Cardiac fibroblast (primary cell): ENCODE measurements around the gene MAGI1.
A peak's percentile ranks its signal among the peaks of the same experiment; 100 is the strongest.

Source experiments
- DNase-seq, 2 donors: peaks; one replicate each; pipeline versions ENCODE4 v3.0.0 to v3.0.0-alpha.2; 2010; ENCODE audit warnings: low read depth in 2 of 2
- H3K4me3 ChIP-seq, 2 donors: replicated peaks in 1 of 2; 1 replicate in 1 of 2; 2 replicates in 1 of 2; pipeline ENCODE4 v1.5.1; 2011; ENCODE audit warnings: low read depth in 2 of 2, low read length in 2 of 2, mild to moderate bottlenecking in 2 of 2, moderate library complexity in 1 of 2
- CTCF ChIP-seq: IDR thresholded peaks from one replicate; pipeline ENCODE4 v1.5.1; 2011; ENCODE audit warnings: low read depth, mild to moderate bottlenecking, low read length, inconsistent platforms

MAGI1 gene

GRCh38 chr3:65995030-65995429 is 43.7 kb downstream of the MAGI1 start:
- peak; percentile 41 to 67 for DNase-seq
- TF ChIP-seq CTCF, result no peak
- no peak overlapping the region for H3K4me3 ChIP-seq

DNA sequence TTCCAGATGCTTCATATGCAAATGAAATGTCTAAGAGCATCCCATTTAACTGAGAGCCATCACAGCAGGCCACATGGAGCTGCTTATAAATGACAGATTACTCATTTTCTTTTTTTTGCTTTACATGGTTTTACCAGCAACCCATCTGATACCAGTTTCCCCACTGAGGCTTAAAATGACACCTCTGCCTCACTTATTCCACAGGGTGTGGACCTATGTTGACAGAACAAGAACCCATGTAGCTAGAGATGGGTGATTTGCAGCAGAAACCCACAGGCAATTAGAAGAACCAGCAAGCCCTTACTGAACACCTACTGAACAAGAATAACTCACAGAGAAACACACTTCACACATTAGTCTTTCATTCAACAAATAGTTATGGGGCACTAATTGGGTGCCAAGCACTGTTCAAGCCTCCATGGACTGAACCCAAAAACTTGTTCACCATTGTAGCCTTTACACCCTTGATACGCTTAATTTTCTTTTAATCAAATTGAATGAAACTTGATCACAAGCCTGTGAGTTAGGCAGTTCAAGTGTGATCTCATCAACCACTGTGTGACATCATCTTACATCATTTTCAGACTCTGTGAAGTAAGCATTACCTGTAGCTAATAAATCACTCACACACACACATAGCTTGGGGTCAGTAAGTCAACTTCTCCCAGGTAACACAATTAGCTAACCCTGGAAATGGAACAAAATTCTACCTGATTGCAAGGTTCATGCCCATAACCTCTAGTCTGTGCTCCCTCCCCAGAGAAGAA is 45.4 kb downstream of the MAGI1 start:
- no peak for TF ChIP-seq CTCF
- DNase-seq, result no peak
- no peak overlapping the region for H3K4me3 ChIP-seq

DNA sequence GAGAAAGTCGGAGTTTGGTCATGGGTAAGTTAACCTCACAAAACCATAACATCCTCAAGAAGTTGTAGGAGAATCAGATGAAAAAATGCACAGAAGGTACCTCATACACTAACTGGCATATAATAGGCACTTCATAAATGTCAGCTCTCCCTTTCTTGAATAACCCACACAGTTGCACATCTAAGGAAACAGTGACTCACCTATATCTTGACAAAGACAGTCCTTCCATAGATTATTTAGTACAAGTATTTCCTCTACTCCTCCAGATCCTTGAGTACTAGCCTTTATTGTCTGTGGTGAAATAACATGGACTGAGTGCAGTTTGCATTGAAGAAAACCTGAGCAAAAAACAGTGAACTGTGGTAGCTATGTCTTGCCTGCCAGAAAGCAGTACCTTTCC is 46.6 kb downstream of the MAGI1 start:
- no peak for TF ChIP-seq CTCF
- no peak overlapping the region for H3K4me3 ChIP-seq
- DNase-seq, result peak; percentile 24 to 52

DNA sequence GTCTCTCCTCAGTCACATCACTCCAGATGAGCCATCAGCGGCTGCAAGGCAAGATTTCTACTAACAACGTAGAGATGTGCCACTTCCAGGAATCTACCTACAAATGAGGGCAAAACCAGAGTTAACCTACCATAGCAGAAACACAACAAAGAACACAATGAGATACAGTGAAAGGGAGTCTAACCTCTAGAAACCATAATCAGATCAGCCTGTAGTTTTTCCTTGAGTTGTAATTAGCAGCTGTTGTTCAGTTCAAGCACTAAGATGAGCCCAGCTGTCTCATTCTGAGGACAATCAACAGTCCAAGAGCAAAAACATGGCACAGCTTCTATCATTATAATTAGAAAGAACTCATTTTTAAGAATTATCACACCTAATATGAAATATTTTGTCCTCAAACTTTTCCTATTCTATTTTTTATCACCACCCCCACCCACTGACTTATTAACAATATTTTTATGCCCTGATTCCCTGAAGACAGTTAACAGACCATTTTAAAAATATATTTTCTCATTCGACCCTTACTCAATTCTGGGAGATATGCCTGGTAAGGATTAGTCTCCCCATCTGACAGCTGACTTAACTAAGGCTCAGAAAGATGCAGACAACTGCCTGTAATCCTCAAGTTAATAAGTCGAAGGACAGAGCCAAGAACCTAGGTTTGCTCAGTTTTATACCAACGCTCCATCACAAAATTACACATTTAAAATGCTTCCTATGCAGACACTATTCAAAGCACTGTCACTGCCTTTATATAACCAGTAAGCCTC is 50.1 kb downstream of the MAGI1 start:
- no peak overlapping the region for H3K4me3 ChIP-seq
- no peak for TF ChIP-seq CTCF
- DNase-seq, result no peak

DNA sequence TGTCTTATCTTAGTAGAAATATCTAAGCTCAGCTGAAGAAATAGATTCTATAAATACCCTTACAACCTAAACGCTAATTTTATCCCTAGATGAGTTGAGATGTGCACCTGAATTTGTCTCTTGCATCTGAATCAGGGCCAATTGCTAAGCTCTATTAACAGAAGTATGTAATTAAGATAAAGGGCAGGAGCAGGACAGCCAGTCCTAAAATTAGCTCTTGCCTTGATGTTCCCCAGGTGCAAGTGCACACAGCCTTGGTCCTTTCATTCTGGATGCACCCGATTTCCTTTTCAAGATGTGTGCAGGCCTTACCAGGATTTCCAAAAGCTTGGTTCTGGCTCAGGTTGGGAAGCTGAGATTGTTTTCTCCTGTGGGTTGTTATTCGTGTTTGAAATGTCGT is 52.4 kb downstream of the MAGI1 start:
- no peak overlapping the region for H3K4me3 ChIP-seq
- no peak for TF ChIP-seq CTCF
- DNase-seq, result no peak

DNA sequence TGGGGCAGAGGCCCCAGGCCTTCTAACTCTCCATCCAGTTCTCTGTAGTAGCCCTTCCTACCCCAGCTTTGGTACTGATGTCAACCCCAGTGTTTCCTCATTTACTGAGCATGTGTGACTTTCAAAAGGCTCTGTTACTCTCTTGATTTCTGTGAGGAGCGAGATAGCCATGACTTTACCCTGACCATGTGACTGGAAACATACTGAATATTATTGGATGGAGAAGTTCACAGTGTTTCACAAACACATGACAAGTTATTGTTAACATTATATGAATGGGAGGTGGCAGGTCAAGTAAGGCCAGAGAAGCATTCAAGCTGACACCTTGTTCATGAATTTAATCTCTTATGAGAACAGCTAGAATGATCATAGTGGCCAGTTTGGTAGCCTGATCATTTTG is 53.7 kb downstream of the MAGI1 start:
- no peak for DNase-seq
- TF ChIP-seq CTCF, result no peak
- no peak overlapping the region for H3K4me3 ChIP-seq
